IMR-90 (cell line): ENCODE results near the gene ITGA3. TPM values are rescaled to one million over a fixed set of nuclear protein-coding genes. Genes with fewer than 3 reads are reported as not detected.

Experiments
- ATAC-seq: fragments of 200-7000 bp; cut with Tn5 transposase; 2 replicates; pipeline ENCODE4 v1.9.1; 2020; ENCODE audit warnings: low read depth, mild to moderate bottlenecking, moderate library complexity
- BruUV-seq: library from RNA; stranded (reverse); fragments of 400-500 nt; replicated peaks from 2 replicates; lab custom pipeline; 2021; lab: Mats Ljungman, UMichigan
- CTCF ChIA-PET: fragments of 300-600 bp; formaldehyde crosslinking; extraction: SDS; loops from one replicate; lab custom pipeline; 2021; ENCODE audit warnings: antibody characterized with exemption; lab: Yijun Ruan, JAX
- POLR2A ChIA-PET: fragments of 300-600 bp; sonication (Branson Sonifier 250); formaldehyde crosslinking; loops from one replicate; lab custom pipeline; 2022; ENCODE audit warnings: antibody characterized with exemption; ENCODE audit not compliant: unreplicated experiment; lab: Charles Lee
- DNase-seq: peaks from one replicate; pipeline ENCODE4 v3.0.0; 2013
- H2AFZ ChIP-seq: replicated peaks from 2 replicates; pipeline ENCODE3; 2013; ENCODE audit warnings: low read length, mild to moderate bottlenecking; ENCODE audit not compliant: poor library complexity
- H2AK5ac ChIP-seq: 2 replicates; pipeline ENCODE4 v1.6.1; 2013; ENCODE audit warnings: low read depth, low read length, inconsistent platforms
- H2AK9ac ChIP-seq: replicated peaks from 2 replicates; pipeline ENCODE3; 2013; ENCODE audit warnings: mild to moderate bottlenecking, low read depth, low read length, moderate library complexity; ENCODE audit not compliant: poor library complexity
- H2BK120ac ChIP-seq: 2 replicates; pipeline ENCODE4 v1.6.1; 2013; ENCODE audit warnings: low read depth, low read length, inconsistent platforms
- H2BK15ac ChIP-seq: 3 replicates; pipeline ENCODE4 v1.6.1; 2013; ENCODE audit warnings: low read depth, low read length, inconsistent platforms
- H2BK20ac ChIP-seq: 2 replicates; pipeline ENCODE4 v1.6.1; 2013; ENCODE audit warnings: low read depth, mild to moderate bottlenecking, inconsistent platforms, low read length, moderate library complexity
- H2BK5ac ChIP-seq: 2 replicates; pipeline ENCODE4 v1.6.1; 2013; ENCODE audit warnings: mild to moderate bottlenecking, low read depth, low read length, inconsistent platforms; ENCODE audit not compliant: poor library complexity, severe bottlenecking
- H3K14ac ChIP-seq: replicated peaks from 2 replicates; pipeline ENCODE4 v1.6.1; 2013; ENCODE audit warnings: low read depth, low read length, inconsistent platforms
- H3K18ac ChIP-seq: 2 replicates; pipeline ENCODE4 v1.6.1; 2013; ENCODE audit warnings: low read depth, low read length, control low read depth
- H3K23ac ChIP-seq: 2 replicates; pipeline ENCODE4 v1.6.1; 2013; ENCODE audit warnings: low read depth, low read length, inconsistent platforms
- H3K27ac ChIP-seq: 2 replicates; pipeline ENCODE4 v1.5.1; 2013; ENCODE audit warnings: mild to moderate bottlenecking, control low read depth, low read length; ENCODE audit not compliant: insufficient read depth
- H3K27me3 ChIP-seq: 2 replicates; pipeline ENCODE4 v1.6.1; 2013; ENCODE audit warnings: low read length; ENCODE audit not compliant: control insufficient read depth, insufficient read depth
- H3K36me3 ChIP-seq: 2 replicates; pipeline ENCODE4 v1.6.1; 2013; ENCODE audit warnings: low read length, mixed read lengths; ENCODE audit not compliant: control insufficient read depth, insufficient read depth
- H3K4ac ChIP-seq: 2 replicates; pipeline ENCODE4 v1.6.1; 2013; ENCODE audit warnings: low read depth, low read length, inconsistent platforms
- H3K4me1 ChIP-seq: 2 replicates; pipeline ENCODE4 v1.6.1; 2013; ENCODE audit warnings: low read length, mixed read lengths; ENCODE audit not compliant: control insufficient read depth, insufficient read depth
- H3K4me2 ChIP-seq: 2 replicates; pipeline ENCODE4 v1.6.1; 2013; ENCODE audit warnings: low read depth, mild to moderate bottlenecking, control low read depth, low read length, moderate library complexity
- H3K4me3 ChIP-seq: 2 replicates; pipeline ENCODE4 v1.5.1; 2013; ENCODE audit warnings: low read depth, mild to moderate bottlenecking, control low read depth, low read length, moderate library complexity; ENCODE audit not compliant: insufficient read depth
- H3K56ac ChIP-seq: 2 replicates; pipeline ENCODE4 v1.6.1; 2013; ENCODE audit warnings: low read length, inconsistent platforms; ENCODE audit not compliant: insufficient read depth; ENCODE audit errors: extremely low read depth
- H3K79me1 ChIP-seq, 2 experiments: 2 replicates each; pipeline ENCODE4 v1.6.1; 2013; ENCODE audit warnings: low read length in 2 of 2, inconsistent platforms in 1 of 2, low read depth in 1 of 2
- H3K9ac ChIP-seq: 2 replicates; pipeline ENCODE4 v1.6.1; 2013; ENCODE audit warnings: low read depth, low read length, control low read depth
- H3K9me1 ChIP-seq: 2 replicates; pipeline ENCODE4 v1.6.1; 2013; ENCODE audit warnings: low read length, inconsistent platforms; ENCODE audit not compliant: insufficient read depth
- H3K9me3 ChIP-seq: 2 replicates; pipeline ENCODE4 v1.6.1; 2013; ENCODE audit warnings: low read length; ENCODE audit not compliant: control insufficient read depth, insufficient read depth
- H4K20me1 ChIP-seq: 2 replicates; pipeline ENCODE4 v1.6.1; 2013; ENCODE audit warnings: low read length, inconsistent platforms; ENCODE audit not compliant: insufficient read depth
- H4K5ac ChIP-seq: 2 replicates; pipeline ENCODE4 v1.6.1; 2013; ENCODE audit warnings: mild to moderate bottlenecking, low read depth, low read length, control low read depth
- H4K8ac ChIP-seq, 2 experiments: 2 replicates each; pipeline ENCODE4 v1.6.1; 2013; ENCODE audit warnings: low read depth in 2 of 2, low read length in 2 of 2, control low read depth in 1 of 2, inconsistent platforms in 1 of 2
- H4K91ac ChIP-seq: 2 replicates; pipeline ENCODE4 v1.6.1; 2013; ENCODE audit warnings: low read depth, low read length, inconsistent platforms; ENCODE audit not compliant: insufficient read depth
- CEBPB ChIP-seq: IDR thresholded peaks from 2 replicates; pipeline ENCODE4 v1.6.1; 2012; ENCODE audit warnings: low read depth, low read length, improper control_type of control experiment
- MAFK ChIP-seq: IDR thresholded peaks from 2 replicates; pipeline ENCODE4 v1.6.1; 2012; ENCODE audit warnings: low read depth, low read length, improper control_type of control experiment
- USF2 ChIP-seq: fragments of 150-350 bp; IDR thresholded peaks from 2 replicates; pipeline ENCODE4 v1.6.1; 2017; ENCODE audit warnings: mild to moderate bottlenecking, antibody characterized with exemption, low read length, low read depth
- WGBS, 2 experiments: methylation state at CpG; one replicate each; pipeline versions ENCODE4 v1.1.5 to v1.1.7; 2013; ENCODE audit warnings: missing lambda C conversion rate in 2 of 2; ENCODE audit not compliant: insufficient read length in 1 of 2; ENCODE audit errors: extremely low coverage in 2 of 2; 5-methylcytosine and 5-hydroxymethylcytosine counted together
- dilution Hi-C: fragments of 300-500 bp; cut with HindIII; formaldehyde crosslinking; loops from one replicate; pipeline ENCODE4 v1.14.3; 2018; ENCODE audit warnings: low sequenced_read_pairs; ENCODE audit not compliant: unreplicated experiment
- in situ Hi-C: fragments of 300-500 bp; cut with MboI; formaldehyde crosslinking; loops from 3 replicates; pipeline ENCODE4 v1.14.3; 2019; ENCODE audit warnings: low sequenced_read_pairs, inconsistent platforms, mixed read lengths
- intact Hi-C: fragments of 100-400 bp; cut with micrococcal nuclease; formaldehyde crosslinking; loops from 2 replicates; pipeline ENCODE4 v1.10.0; 2022
- polyA plus RNA-seq, 3 experiments: library from polyadenylated mRNA; depleted of rRNA; stranded (reverse); fragments of >200 nt; gene quantifications; 2 replicates each; pipeline ENCODE4 v1.2.3, GENCODE V29; 2012; ENCODE audit warnings: low replicate concordance in 1 of 3
- total RNA-seq: library from RNA; depleted of rRNA; stranded (reverse); fragments of >200 nt; gene quantifications from 2 replicates; pipeline ENCODE4 v1.2.3, GENCODE V29; 2012

ITGA3 gene
- total and polyA plus RNA-seq, 2 of the 4 experiments (the other 2 are of a cell fraction) = 78.0 to 202 TPM

- TF ChIP-seq USF2 = 0 out of 2 replicates have a peak, but pooled peaks have one; percentile 2
These were observed 8.5 kb downstream of the ITGA3 start (continued) for GRCh38 chr17:50064253-50065001.

- POLR2A ChIA-PET = no interaction called here
- peak overlapping the region; percentile 89 for H4K5ac ChIP-seq
- WGBS, 2 experiments = 20% methylated on average over 1 of the region's 3 CpGs; no CpG with 5 or more reads in 1 of the 2 experiments
These were observed 9.1 kb downstream of the ITGA3 start for GRCh38 chr17:50065056-50065455.

More at GRCh38 chr17:50065056-50065455, 9.1 kb downstream of the ITGA3 start:
- intact Hi-C loops (loop anchor here (10.0 kb wide), 1 partner anchor 870 kb away; no protein-coding TSS in a partner anchor), dilution Hi-C loops (no loop called here), in situ Hi-C loops (no loop called here)
- peak overlapping the region; percentile 89 for H2BK5ac ChIP-seq
- peaks cover 12% of the 10 kb centered on the region for H3K36me3 ChIP-seq
- H2BK15ac ChIP-seq = peak overlapping the region; percentile 84
- no peak overlapping the region for H2AFZ ChIP-seq
- TF ChIP-seq CEBPB = peak; percentile 35; the same call in 1 of the 2 replicates
- no peak for TF ChIP-seq MAFK
- peak overlapping the region; percentile 88; the same call in 1 of the 2 replicates for H3K18ac ChIP-seq
- no peaks in the 10 kb centered on the region for H3K27me3 ChIP-seq
- H2AK9ac ChIP-seq = no peak overlapping the region
- H3K79me1 ChIP-seq = peaks cover 46 to 91% of the 10 kb centered on the region in 2 experiments
- H3K9me1 ChIP-seq = peaks cover 57% of the 10 kb centered on the region
- H4K8ac ChIP-seq = peak overlapping the region; percentile 83 to 84
- DNase-seq (no peak), ATAC-seq (no peak; the same call in 1 of the 2 replicates)
- H3K9ac ChIP-seq = peak overlapping the region; percentile 37
- peaks cover 50% of the 10 kb centered on the region for H3K4me1 ChIP-seq
- peak overlapping the region; percentile 28; the same call in 1 of the 2 replicates for H3K4me2 ChIP-seq
- no TSS peak for BruUV-seq
- H4K91ac ChIP-seq = peak overlapping the region; percentile 89
- H3K14ac ChIP-seq = peak overlapping the region; percentile 95
- no peaks in the 10 kb centered on the region for H4K20me1 ChIP-seq
- H2BK120ac ChIP-seq = peak overlapping the region; percentile 93
- peak overlapping the region; percentile 84 for H3K56ac ChIP-seq
- no peaks in the 10 kb centered on the region for H3K9me3 ChIP-seq
- H3K4me3 ChIP-seq = no peak overlapping the region
- peak overlapping the region; percentile 98 for H2BK20ac ChIP-seq
- peak overlapping the region; percentile 99 for H3K4ac ChIP-seq
- CTCF ChIA-PET = interaction anchor here (1.1 kb wide), 1 partner anchor 29 kb away, joined by 4 read pairs; no protein-coding TSS in a partner anchor
- H2AK5ac ChIP-seq = peak overlapping the region; percentile 90
- peak overlapping the region; percentile 94 for H3K27ac ChIP-seq
- H3K23ac ChIP-seq = peak overlapping the region; percentile 94
